Glutamatergic neuron (in vitro differentiated cells): ENCODE measurements around the gene SRMS. TPM values are rescaled to one million over a fixed set of nuclear protein-coding genes. Genes with fewer than 3 reads are reported as not detected.

ENCODE experiments used
- DNase-seq: peaks from one replicate; pipeline ENCODE4 v3.0.0; 2022
- H3K27ac Mint-ChIP-seq: one replicate; pipeline ENCODE4 v1.8.0; 2020; ENCODE audit warnings: mild to moderate bottlenecking, mixed read lengths, inconsistent platforms; ENCODE audit not compliant: unreplicated experiment
- H3K27me3 Mint-ChIP-seq: one replicate; pipeline ENCODE4 v1.8.0; 2020; ENCODE audit warnings: mild to moderate bottlenecking, moderate library complexity, mixed read lengths, inconsistent platforms; ENCODE audit not compliant: unreplicated experiment
- H3K36me3 Mint-ChIP-seq: one replicate; pipeline ENCODE4 v1.8.0; 2020; ENCODE audit warnings: mild to moderate bottlenecking, mixed read lengths, inconsistent platforms; ENCODE audit not compliant: unreplicated experiment
- H3K4me1 Mint-ChIP-seq: one replicate; pipeline ENCODE4 v1.8.0; 2020; ENCODE audit warnings: mild to moderate bottlenecking, low read depth, mixed read lengths, inconsistent platforms; ENCODE audit not compliant: unreplicated experiment
- H3K4me3 Mint-ChIP-seq: one replicate; pipeline ENCODE4 v1.8.0; 2020; ENCODE audit warnings: mild to moderate bottlenecking, mixed read lengths, inconsistent platforms; ENCODE audit not compliant: unreplicated experiment
- H3K9me3 Mint-ChIP-seq: one replicate; pipeline ENCODE4 v1.8.0; 2020; ENCODE audit warnings: mild to moderate bottlenecking, moderate library complexity, mixed read lengths, inconsistent platforms; ENCODE audit not compliant: unreplicated experiment
- total RNA-seq: library from RNA; stranded (reverse); fragmentation: NEBNext Ultra II Directional; extraction: Animal tissue kit (Norgen Biotek cat#: 25700); gene quantifications from one replicate; pipeline ENCODE4 v1.2.1, GENCODE V29; 2021; ENCODE audit not compliant: unreplicated experiment
- TF ChIP-seq, protein P1 (sequence below): fragments of 200-600 bp; sonication (generic); IDR thresholded peaks from one replicate; pipeline ENCODE4 v1.5.0; 2021; ENCODE audit not compliant: partially characterized antibody, unreplicated experiment

Gene SRMS
- total RNA-seq, 1 donor from 2014 or later = not detected

DNA sequence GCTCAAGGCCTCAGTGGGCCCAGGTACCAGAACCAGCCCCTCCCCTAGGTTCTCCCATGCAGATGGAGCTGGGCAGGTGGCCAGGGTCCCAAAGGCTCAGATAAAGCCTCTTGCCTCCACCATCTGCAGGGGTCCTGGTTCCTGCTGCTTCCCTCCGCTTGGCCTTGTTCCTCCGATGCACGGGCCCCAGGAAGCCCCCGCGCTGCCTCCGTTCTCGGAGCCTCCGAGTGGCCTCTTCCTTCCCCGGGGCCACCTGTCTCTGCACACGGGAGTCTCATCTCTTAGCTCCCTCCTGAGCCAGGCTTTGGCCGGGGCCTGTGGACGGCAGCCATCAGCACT, 8.5 kb downstream of the SRMS start:
- TF ChIP-seq, protein P1, sequence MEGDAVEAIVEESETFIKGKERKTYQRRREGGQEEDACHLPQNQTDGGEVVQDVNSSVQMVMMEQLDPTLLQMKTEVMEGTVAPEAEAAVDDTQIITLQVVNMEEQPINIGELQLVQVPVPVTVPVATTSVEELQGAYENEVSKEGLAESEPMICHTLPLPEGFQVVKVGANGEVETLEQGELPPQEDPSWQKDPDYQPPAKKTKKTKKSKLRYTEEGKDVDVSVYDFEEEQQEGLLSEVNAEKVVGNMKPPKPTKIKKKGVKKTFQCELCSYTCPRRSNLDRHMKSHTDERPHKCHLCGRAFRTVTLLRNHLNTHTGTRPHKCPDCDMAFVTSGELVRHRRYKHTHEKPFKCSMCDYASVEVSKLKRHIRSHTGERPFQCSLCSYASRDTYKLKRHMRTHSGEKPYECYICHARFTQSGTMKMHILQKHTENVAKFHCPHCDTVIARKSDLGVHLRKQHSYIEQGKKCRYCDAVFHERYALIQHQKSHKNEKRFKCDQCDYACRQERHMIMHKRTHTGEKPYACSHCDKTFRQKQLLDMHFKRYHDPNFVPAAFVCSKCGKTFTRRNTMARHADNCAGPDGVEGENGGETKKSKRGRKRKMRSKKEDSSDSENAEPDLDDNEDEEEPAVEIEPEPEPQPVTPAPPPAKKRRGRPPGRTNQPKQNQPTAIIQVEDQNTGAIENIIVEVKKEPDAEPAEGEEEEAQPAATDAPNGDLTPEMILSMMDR = no peak

DNA sequence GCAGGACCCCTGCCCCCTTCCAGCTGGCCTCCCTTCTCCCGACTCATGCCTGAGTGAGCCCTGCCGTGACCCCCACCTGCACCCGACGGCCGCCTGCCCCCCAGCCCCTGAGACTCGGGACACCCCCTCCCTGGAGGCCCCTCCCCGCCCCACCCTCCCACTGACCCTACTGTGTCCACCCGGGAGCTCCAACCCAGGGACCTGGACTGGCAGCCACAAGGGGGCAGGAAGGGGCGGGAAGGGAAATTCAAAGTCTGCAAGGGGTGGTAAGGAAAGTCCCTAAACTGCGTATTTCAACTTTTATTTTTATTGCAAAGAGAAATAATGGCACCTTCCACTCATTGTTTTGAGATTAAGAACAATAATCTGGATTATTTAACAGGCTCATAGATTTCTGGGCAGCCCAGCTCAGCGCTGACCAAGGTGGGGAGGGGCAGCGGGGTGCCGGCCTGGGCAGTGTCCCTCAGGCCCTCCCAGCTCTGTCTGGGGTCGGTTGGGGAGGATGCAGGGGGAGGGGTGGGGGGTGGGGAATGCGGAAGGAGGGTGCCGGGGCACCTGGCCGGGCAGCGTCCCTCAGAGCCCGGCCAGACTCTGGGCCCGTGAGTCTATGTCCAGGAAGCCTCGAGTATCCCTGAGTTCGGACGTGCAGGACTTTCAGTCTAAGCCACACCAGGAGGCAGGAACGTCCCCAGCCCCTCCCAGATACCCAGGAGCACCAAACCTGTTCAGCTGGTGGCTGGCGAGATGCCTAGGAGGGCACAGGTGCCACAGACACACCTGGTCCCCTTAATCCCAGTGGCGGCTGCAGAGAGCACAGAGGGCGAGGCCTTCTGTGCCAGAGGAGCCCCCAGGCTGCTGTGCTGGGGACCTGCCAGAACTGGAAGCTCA, 9.1 kb downstream of the SRMS start:
- Mint-ChIP-seq H3K4me1 (peaks cover 3% of the 10 kb centered on the region), H3K27ac (no peak overlapping the region), H3K27me3 (peaks cover 4% of the 10 kb centered on the region), H3K9me3 (peaks cover 2% of the 10 kb centered on the region), H3K4me3 (no peak overlapping the region), H3K36me3 (no peaks in the 10 kb centered on the region)
- TF ChIP-seq, protein P1 = peak; percentile 64
- no peak for DNase-seq

More for the DNA sequence above, 8.5 kb downstream of the SRMS start:
- H3K9me3 Mint-ChIP-seq = peaks cover 6% of the 10 kb centered on the region
- peaks cover 8% of the 10 kb centered on the region for H3K27me3 Mint-ChIP-seq
- no peak overlapping the region for H3K27ac Mint-ChIP-seq
- H3K4me1 Mint-ChIP-seq = peaks cover 6% of the 10 kb centered on the region
- H3K4me3 Mint-ChIP-seq = no peak overlapping the region
- peaks cover 5% of the 10 kb centered on the region for H3K36me3 Mint-ChIP-seq
- DNase-seq = no peak

DNA sequence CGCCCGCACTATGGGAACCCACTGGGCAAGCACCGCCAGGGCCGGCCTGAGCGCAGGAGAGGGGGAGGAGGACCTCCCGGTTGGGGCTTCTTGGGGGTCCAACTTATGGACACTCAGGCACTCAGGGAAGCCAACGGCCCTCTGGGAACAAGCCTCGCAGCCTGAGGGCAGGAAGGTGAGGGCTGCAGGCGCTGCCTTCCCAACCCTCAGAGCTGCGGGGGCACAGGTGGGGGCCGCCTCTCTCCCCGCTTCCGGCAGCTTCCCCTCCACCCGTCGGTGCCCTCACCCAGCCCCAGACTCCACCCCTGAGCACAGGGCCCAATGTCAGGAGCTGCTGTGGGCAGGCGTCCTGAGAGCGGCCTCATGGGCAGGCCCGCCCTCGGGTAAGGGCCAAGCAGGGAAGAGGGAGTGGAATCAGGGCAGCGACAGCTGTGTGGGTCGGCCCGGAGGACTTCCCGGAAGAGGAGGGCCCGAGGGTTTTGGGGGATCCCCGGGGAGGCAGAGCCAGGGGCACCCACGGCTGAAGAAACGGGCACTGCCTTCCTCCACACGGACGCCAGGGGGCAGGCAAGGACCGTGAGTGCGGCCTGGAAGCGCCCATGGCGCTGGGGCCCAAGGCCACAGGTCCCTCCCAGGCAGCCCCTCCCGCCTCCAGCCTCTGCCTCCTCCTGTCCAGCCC, 9.9 kb downstream of the SRMS start:
- H3K4me1 Mint-ChIP-seq = peaks cover 3% of the 10 kb centered on the region
- no peaks in the 10 kb centered on the region for H3K36me3 Mint-ChIP-seq
- peaks cover 4% of the 10 kb centered on the region for H3K27me3 Mint-ChIP-seq
- DNase-seq = peak; percentile 87
- TF ChIP-seq, protein P1 = peak; percentile 98
- no peak overlapping the region for H3K4me3 Mint-ChIP-seq
- no peak overlapping the region for H3K27ac Mint-ChIP-seq
- peaks cover 2% of the 10 kb centered on the region for H3K9me3 Mint-ChIP-seq

DNA sequence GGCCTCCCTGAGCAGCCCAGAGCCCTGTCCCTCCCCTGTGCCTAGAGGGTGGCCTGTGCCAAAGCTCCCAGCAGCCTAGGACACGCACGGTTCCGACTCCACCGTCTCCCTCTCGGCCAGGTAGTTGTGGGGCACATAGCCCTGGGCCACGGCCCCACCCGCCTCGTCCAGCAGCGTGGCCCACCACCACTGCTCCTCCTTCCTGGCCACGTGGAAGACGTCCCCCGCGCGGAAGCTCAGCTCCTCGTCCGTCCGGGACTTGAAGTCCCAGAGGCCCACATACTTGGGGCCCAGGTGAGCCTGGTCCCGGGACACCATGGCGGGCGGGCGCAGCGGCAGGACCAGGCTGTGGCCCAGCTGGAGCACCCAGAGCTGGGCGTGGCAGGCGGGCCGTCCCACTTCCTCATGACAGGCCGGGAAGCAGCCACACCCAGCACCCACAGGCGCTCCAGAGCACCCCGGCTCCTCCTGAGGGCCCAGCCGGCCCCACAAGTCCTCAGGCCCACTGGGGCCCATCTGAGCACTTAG, 10.5 kb downstream of the SRMS start, which contains the start of gene PTK6:
Gene PTK6 (minus strand): TSS at position 380 of the 528 bp plus-strand sequence. CDS start 62 bp downstream, at position 318.
- Mint-ChIP-seq H3K27me3 (peaks cover 4% of the 10 kb centered on the region), H3K9me3 (peaks cover 3% of the 10 kb centered on the region), H3K4me3 (no peak within 1 kb of the TSS), H3K36me3 (no peaks in the 10 kb centered on the region), H3K4me1 (peaks cover 5% of the 10 kb centered on the region), H3K27ac (peak within 1 kb of the TSS; percentile 72)
- TF ChIP-seq, protein P1 = no peak
- DNase-seq = peak; percentile 14
